Activated B cell treated with CpG ODN at 0.5 μM for 24 hours (primary cell): ENCODE results near the gene SERPINB8. TPM values are rescaled to one million over a fixed set of nuclear protein-coding genes. Genes with fewer than 3 reads are reported as not detected.

ENCODE experiments used
- ATAC-seq: fragments of 200-7000 bp; cut with Tn5 transposase; one replicate; pipeline ENCODE4 v1.10.0; 2021; ENCODE audit warnings: low read depth, mild to moderate bottlenecking, moderate library complexity
- CTCF ChIA-PET: fragments of 350-600 bp; sonication (Branson Sonifier 250); formaldehyde crosslinking; loops from one replicate; lab custom pipeline; 2021; ENCODE audit warnings: antibody characterized with exemption; lab: Charles Lee
- POLR2A ChIA-PET: fragments of 350-600 bp; sonication (Branson Sonifier 250); formaldehyde crosslinking; loops from one replicate; lab custom pipeline; 2021; ENCODE audit warnings: antibody characterized with exemption; lab: Charles Lee
- DNase-seq: peaks from one replicate; pipeline ENCODE4 v3.0.0; 2022
- H3K27ac Mint-ChIP-seq: one replicate; pipeline ENCODE4 v1.8.0; 2020; ENCODE audit warnings: mixed read lengths
- H3K27me3 Mint-ChIP-seq: one replicate; pipeline ENCODE4 v1.8.0; 2021; ENCODE audit warnings: mixed read lengths
- H3K36me3 Mint-ChIP-seq: one replicate; pipeline ENCODE4 v1.8.0; 2021; ENCODE audit warnings: low read depth, mixed read lengths
- H3K4me1 Mint-ChIP-seq: one replicate; pipeline ENCODE4 v1.8.0; 2021; ENCODE audit warnings: mixed read lengths
- H3K4me3 Mint-ChIP-seq: one replicate; pipeline ENCODE4 v1.8.0; 2020; ENCODE audit warnings: mild to moderate bottlenecking, mixed read lengths
- H3K9me3 Mint-ChIP-seq: one replicate; pipeline ENCODE4 v1.8.0; 2020; ENCODE audit warnings: mixed read lengths
- intact Hi-C: fragments of 100-400 bp; cut with micrococcal nuclease; formaldehyde crosslinking; loops from one replicate; pipeline ENCODE4 v1.15.1; 2024
- total RNA-seq: library from RNA; stranded (reverse); gene quantifications from 2 replicates; pipeline ENCODE4 v1.2.3, GENCODE V29; 2022
- TF ChIP-seq, protein P1 (sequence below): fragments of 200-600 bp; IDR thresholded peaks from one replicate; pipeline ENCODE4 v1.8.0; 2022; ENCODE audit warnings: antibody characterized with exemption, mild to moderate bottlenecking

Gene SERPINB8
- total RNA-seq, 1 donor from 2014 or later, result 29.5 TPM

DNA sequence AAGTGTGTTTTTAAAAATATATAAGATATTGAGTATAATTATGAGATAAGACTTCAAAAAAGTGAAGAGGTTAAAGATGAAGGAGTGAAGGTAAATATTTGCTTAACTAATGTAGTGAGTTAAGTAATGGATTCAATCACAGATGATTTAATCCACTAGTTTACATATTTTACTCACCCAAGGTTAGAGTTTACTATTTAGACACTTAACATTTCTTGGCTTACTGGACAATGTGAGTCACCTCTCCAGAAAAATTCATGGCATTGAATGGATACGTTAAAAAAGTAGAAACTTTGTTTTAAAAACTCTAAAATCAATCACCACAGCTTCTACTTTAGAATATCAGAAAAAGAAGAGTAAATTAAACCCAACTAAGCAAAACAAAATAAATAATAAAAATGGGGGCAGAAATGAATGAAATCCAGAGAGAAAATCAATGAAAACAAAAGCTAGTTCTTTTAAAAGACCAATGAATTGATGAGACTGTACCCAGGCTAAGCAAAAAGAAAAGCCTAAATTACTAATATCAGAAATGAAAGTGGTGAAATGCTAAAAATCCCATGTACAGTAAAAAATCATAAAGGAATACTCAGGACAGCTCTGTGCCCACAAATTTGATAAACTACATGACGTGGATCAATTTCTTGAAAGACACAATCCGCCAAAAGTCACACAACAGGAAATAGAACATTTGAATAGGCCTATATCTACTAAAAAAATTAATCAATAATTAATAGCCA lies 22.7 kb upstream of the SERPINB8 start:
- CTCF ChIA-PET, result interaction anchor here (1.7 kb wide), 1 partner anchor 11 kb away, joined by 3 read pairs; no protein-coding TSS in a partner anchor
- ATAC-seq, result no peak
- POLR2A ChIA-PET, result no interaction called here
- H3K27ac Mint-ChIP-seq, result no peak overlapping the region
- H3K4me1 Mint-ChIP-seq, result peaks cover 19% of the 10 kb centered on the region
- intact Hi-C loops, result no loop called here
- no peak overlapping the region for H3K4me3 Mint-ChIP-seq
- peaks cover 5% of the 10 kb centered on the region for H3K9me3 Mint-ChIP-seq
- no peak for DNase-seq
- H3K27me3 Mint-ChIP-seq, result peaks cover 31% of the 10 kb centered on the region
- TF ChIP-seq, protein P1, sequence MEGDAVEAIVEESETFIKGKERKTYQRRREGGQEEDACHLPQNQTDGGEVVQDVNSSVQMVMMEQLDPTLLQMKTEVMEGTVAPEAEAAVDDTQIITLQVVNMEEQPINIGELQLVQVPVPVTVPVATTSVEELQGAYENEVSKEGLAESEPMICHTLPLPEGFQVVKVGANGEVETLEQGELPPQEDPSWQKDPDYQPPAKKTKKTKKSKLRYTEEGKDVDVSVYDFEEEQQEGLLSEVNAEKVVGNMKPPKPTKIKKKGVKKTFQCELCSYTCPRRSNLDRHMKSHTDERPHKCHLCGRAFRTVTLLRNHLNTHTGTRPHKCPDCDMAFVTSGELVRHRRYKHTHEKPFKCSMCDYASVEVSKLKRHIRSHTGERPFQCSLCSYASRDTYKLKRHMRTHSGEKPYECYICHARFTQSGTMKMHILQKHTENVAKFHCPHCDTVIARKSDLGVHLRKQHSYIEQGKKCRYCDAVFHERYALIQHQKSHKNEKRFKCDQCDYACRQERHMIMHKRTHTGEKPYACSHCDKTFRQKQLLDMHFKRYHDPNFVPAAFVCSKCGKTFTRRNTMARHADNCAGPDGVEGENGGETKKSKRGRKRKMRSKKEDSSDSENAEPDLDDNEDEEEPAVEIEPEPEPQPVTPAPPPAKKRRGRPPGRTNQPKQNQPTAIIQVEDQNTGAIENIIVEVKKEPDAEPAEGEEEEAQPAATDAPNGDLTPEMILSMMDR, result no peak
- no peaks in the 10 kb centered on the region for H3K36me3 Mint-ChIP-seq

DNA sequence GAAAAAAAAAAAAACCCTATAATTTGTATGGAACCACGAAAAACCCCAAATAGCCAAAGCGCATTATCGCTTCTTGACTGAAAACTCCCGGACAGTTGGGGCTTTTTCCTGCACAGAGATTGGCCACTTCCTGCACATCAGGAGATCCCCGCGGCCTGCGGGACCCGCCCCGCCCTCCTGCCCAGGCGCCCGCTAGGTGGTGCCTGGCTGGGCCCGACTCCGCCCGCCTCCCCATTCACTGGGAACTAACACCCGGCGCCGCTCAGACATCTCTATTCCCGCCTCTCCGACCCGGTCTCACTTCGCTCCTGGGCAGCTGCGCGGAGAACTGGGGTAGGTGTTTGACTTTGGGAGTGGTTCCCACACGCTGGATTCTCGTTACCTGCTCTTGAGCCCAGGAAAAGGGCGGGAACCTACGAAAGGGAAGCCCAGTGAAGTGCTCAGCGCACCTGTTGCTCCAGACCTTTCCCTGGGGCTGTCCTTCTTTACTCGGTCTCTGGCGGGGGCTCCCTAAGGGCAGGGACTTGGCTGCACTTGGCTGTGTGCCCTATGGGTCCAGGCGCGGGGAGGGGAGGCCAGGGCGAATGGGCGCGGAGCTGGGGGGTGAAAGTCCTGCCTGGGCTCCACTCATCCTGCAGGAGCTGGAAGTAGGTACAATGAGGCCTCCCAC lies 20.7 kb upstream of the SERPINB8 start, which contains the start of gene HMSD:
Gene HMSD, plus strand, starts transcription at position 234 of the 670 bp plus-strand sequence. CDS start 4,155 bp downstream, outside the sequence.
- ChIA-PET POLR2A (interaction anchor here (0.7 kb wide), 1 partner anchor 1318 kb away, joined by 3 read pairs; no protein-coding TSS in a partner anchor), CTCF (interaction anchor here (2.0 kb wide), 1 partner anchor 14 kb away, joined by 7 read pairs; no protein-coding TSS in a partner anchor)
- H3K4me3 Mint-ChIP-seq, result peak within 1 kb of the TSS; percentile 77
- peaks cover 13% of the 10 kb centered on the region for H3K27me3 Mint-ChIP-seq
- ATAC-seq (peak; percentile 98), DNase-seq (peak; percentile 46)
- H3K36me3 Mint-ChIP-seq, result no peaks in the 10 kb centered on the region
- intact Hi-C loops, result loop anchor here (1.0 kb wide), 2 partner anchors 13 to 21 kb away; partner anchors contain the start of gene SERPINB8
- no peak within 1 kb of the TSS for H3K27ac Mint-ChIP-seq
- TF ChIP-seq, protein P1, result no peak
- peaks cover 5% of the 10 kb centered on the region for H3K9me3 Mint-ChIP-seq
- H3K4me1 Mint-ChIP-seq, result peaks cover 19% of the 10 kb centered on the region

DNA sequence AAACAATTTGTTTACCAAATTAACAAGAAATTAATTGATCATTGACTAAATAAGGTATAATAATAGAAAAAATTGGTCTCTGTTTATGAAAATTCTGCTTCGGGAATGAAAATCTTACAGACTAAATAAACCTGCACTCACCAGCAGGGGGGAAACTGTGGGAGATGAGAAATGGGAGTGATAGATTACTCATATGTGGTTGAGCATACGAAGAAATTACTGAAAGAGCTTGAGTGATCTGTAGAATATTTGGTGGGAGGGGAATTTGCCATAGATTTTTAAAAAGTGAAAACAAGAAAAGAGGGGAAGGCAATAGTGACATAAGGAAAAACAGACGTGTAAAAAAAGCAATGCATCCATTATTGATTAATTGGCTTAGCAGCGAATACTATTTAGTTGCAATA lies 18.6 kb upstream of the SERPINB8 start:
- POLR2A ChIA-PET, result no interaction called here
- Mint-ChIP-seq H3K27ac (no peak overlapping the region), H3K4me1 (peaks cover 19% of the 10 kb centered on the region), H3K9me3 (peaks cover 5% of the 10 kb centered on the region), H3K27me3 (peaks cover 9% of the 10 kb centered on the region), H3K36me3 (no peaks in the 10 kb centered on the region), H3K4me3 (no peak overlapping the region)
- ATAC-seq (no peak), DNase-seq (no peak)
- TF ChIP-seq, protein P1, result no peak
- intact Hi-C loops, result no loop called here
- CTCF ChIA-PET, result interaction anchor here (0.8 kb wide), 2 partner anchors 12 to 15 kb away, joined by 3 to 4 read pairs; no protein-coding TSS in a partner anchor

DNA sequence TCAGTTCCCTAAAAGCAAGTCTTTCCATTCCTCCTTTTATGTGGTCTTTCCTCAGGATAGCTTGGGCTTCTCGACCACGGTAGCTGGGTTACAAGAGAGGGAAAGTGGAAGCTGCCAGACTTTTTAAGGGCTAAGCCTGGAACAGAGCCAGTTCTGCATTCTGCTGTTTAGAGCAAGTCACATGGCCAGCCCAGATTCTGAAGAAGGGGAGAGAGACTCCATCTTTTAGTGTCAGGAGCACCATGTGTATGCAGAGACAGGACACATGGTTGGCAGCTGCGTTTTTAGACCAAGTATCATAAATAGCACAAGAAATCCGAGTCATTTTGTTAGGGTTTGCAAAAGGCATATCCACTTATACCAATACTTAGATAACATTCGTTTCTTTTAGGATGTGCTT lies 16.1 kb upstream of the SERPINB8 start:
- Mint-ChIP-seq H3K27me3 (peaks cover 3% of the 10 kb centered on the region), H3K27ac (no peak overlapping the region), H3K4me1 (peaks cover 10% of the 10 kb centered on the region), H3K9me3 (peaks cover 5% of the 10 kb centered on the region), H3K36me3 (no peaks in the 10 kb centered on the region), H3K4me3 (no peak overlapping the region)
- no peak for ATAC-seq
- TF ChIP-seq, protein P1, result no peak
- ChIA-PET CTCF (no interaction called here), POLR2A (no interaction called here)
- DNase-seq, result no peak
- intact Hi-C loops, result no loop called here

DNA sequence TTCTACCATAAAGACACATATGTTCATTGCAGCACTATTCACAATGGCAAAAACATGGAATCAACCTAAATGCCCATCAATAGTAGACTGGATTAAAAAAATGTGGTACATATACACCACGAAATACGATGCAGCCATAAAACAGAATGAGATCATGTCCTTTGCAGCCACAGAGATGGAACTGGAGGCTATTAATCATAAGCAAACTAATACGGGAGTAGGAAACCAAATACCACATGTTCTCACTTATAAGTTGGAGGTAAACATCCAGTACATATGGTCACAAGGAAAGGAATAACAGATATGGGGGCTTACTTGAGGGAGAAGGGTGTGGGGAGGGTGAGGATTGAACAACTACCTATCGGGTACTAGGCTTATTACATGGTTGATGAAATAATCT lies 13.1 kb upstream of the SERPINB8 start:
- H3K36me3 Mint-ChIP-seq, result no peaks in the 10 kb centered on the region

More for the DNA sequence above, 13.1 kb upstream of the SERPINB8 start:
- ChIA-PET CTCF (no interaction called here), POLR2A (no interaction called here)
- intact Hi-C loops, result no loop called here
- no peak overlapping the region for H3K4me3 Mint-ChIP-seq
- ATAC-seq (no peak), DNase-seq (no peak)
- no peaks in the 10 kb centered on the region for H3K9me3 Mint-ChIP-seq
- peaks cover 9% of the 10 kb centered on the region for H3K27me3 Mint-ChIP-seq
- H3K4me1 Mint-ChIP-seq, result no peaks in the 10 kb centered on the region
- no peak overlapping the region for H3K27ac Mint-ChIP-seq
- TF ChIP-seq, protein P1, result no peak
